Renal cortical epithelial cell (primary cell): Measurements from ENCODE around the gene SGSM2. TPM values are rescaled to one million over a fixed set of nuclear protein-coding genes. Genes with fewer than 3 reads are reported as not detected.
"Not testable (repeated sequence)": the region's sequence is repeated elsewhere in the genome, so short reads cannot be mapped to it uniquely, and the experiment has no call there.

Source experiments
- DNase-seq: peaks from one replicate; pipeline ENCODE4 v3.0.0-alpha.2; 2011; ENCODE audit warnings: low read depth
- total RNA-seq: library from RNA; depleted of rRNA; stranded (reverse); fragments of >200 nt; gene quantifications from 2 replicates; pipeline ENCODE4 v1.2.3, GENCODE V29; 2014

Gene SGSM2, protein sequence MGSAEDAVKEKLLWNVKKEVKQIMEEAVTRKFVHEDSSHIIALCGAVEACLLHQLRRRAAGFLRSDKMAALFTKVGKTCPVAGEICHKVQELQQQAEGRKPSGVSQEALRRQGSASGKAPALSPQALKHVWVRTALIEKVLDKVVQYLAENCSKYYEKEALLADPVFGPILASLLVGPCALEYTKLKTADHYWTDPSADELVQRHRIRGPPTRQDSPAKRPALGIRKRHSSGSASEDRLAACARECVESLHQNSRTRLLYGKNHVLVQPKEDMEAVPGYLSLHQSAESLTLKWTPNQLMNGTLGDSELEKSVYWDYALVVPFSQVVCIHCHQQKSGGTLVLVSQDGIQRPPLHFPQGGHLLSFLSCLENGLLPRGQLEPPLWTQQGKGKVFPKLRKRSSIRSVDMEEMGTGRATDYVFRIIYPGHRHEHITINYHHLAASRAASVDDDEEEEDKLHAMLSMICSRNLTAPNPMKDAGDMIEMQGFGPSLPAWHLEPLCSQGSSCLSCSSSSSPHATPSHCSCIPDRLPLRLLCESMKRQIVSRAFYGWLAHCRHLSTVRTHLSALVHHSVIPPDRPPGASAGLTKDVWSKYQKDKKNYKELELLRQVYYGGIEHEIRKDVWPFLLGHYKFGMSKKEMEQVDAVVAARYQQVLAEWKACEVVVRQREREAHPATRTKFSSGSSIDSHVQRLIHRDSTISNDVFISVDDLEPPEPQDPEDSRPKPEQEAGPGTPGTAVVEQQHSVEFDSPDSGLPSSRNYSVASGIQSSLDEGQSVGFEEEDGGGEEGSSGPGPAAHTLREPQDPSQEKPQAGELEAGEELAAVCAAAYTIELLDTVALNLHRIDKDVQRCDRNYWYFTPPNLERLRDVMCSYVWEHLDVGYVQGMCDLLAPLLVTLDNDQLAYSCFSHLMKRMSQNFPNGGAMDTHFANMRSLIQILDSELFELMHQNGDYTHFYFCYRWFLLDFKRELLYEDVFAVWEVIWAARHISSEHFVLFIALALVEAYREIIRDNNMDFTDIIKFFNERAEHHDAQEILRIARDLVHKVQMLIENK
- total RNA-seq: 24.1 and 55.1 TPM in 2 replicates

DNA sequence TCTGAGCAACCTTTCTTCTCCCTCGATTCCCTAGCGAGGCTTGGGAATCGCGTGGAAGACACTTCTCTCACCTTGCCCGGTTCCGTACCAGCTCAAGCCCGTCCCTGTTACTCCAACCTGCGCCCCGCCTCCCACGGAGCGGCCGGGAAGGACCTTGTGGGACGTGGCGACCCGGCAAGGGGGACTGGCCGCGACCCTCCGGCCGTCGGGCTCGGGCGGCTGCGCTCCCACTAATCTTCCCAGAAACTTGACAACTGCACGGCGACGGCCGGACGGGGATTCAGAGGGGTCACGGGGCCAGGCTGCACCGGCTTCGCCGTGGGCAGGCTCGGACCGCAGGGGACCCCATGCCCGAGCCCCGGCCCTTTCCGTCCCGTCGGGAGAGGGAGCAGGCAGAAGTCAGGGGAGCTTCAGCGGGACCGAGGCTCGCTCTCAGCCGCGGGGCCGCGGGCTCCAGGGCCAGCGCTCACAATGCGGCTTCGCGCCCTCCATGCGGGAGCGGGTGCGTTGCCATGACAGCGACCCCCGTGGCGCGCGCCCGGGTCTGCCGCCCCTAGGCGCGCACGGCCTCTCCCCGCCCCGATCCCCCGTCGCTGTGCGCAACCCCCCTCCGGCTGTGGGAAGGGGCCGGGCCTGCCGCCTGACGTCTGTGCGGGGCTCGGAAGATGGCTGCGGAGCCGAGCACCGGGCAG, at the start of gene SGSM2:
TSS of gene SGSM2 (plus strand) at position 650 of the 692 bp plus-strand sequence. CDS start 188 bp downstream, outside the sequence.
- DNase-seq: no peak

DNA sequence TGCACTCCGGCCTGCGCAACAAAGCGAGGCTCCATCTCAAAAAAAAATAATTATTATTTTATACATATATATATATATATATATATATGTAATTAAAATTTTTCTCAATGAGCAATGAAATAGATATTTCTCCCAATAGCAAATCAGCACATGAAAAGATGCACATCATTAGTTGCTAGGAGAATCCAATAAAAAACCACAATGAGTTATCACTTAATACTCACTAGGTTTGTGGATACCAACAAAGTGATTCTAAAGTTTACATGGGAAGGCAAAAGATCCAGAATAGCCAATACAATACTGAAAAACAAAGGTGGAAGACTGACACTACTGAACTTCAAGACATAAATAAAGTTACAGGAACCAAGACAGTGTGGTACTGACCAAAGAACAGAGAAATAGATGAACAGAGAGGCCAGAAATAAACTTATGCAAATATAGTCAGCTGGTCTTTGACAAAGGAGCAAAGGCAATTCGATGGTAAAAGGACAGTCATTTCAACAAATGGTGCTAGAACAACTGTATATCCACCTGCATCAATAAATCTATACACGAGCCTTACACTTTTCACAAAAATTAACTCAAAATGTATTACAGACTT, 47.3 kb upstream of the SGSM2 start:
- no peak for DNase-seq

DNA sequence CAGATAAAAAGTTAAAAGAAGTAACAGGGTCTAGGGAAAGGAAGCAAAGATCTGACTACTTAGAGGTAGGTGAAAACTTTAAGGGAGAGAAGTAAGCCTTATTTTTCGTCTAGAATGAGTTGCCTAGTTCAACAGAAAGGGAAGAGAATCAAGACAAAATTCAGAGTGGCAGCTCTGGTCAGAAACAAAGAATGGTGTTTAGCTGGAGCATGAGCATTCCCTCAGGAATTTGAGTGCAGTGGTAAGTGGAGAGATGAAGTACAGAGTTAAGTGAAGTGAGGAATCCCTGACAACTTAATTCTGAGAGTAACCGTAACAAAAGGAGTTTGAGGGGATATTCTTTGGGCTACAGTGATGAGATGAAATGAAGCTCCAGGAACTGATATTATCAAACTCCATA, 45.2 kb upstream of the SGSM2 start:
- DNase-seq: peak; percentile 25

DNA sequence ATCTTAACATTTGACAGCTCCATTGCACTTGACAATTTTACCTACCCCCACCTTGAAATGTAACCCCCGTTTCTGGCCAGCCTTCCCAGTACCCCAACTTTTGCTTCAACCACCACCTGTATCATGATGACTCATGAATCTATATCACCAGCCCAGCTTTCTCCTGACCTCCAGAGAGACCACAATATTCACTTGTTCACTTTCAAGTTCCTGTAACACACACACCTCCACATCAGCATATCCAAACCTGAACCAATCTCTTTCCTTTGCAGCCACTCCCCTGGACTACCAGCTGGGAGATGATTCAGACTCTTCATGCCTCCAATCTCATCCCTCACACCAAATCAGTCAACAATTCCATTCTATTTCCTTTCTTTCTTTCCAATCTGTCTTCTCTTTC, 41.7 kb upstream of the SGSM2 start:
- DNase-seq: no peak

DNA sequence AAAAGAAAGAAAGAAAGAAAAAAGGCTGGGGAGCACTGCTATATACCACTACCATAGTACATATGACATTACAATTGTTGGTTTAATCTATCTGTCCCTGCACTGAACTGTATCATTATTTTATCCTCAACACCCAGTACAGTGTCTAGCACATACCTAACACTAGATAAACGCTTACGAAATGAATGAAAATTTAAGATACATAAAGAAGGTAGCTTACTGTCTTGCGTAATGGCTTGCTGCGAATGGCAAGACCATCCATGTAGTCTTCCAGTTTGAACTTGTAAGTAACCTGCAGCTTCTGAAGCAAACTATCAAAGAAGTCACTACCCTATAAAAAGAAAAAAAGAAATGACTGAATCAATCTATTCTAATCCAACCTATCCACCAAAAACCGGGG, 40.3 kb upstream of the SGSM2 start:
- no peak for DNase-seq

DNA sequence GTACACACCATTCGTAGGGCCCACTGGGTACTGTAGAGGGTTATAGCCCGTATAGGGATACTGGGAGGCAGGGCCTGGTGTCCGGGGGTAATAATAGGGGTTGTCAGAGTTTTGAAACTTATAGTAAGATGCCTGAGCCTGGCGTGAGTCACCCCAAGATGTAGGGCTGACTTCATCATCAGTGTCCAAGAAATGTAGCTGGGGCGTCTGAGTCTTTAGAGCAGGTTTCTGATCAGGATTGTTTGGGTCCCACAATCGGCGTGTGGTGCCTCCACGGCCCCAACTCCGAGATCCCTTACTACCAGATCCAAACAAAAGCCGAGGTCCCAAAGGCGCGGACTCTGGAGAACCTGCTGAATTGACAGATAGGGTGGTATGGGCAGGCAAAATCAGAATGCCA, 38.2 kb upstream of the SGSM2 start:
- no peak for DNase-seq

DNA sequence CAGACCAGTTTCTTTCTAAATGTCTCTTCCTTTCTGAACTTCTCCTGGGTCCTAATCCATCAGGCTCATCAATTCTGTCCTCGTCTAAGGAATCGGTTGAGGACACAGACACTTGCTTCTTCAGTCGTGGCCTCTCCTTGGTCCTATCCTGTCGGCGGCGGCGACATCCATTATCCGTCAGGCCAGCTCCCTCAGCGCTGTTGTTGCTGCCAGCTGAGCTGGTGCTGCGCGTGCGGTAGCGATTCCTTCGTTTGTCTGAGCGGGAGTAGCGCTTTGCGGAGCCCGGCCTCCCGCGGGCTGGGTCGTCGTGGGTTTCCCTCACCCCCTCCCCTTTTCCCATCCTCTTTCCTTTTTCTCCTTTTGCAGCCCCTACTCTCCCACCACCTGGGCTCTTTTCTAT, 37.5 kb upstream of the SGSM2 start:
- DNase-seq: no peak

DNA sequence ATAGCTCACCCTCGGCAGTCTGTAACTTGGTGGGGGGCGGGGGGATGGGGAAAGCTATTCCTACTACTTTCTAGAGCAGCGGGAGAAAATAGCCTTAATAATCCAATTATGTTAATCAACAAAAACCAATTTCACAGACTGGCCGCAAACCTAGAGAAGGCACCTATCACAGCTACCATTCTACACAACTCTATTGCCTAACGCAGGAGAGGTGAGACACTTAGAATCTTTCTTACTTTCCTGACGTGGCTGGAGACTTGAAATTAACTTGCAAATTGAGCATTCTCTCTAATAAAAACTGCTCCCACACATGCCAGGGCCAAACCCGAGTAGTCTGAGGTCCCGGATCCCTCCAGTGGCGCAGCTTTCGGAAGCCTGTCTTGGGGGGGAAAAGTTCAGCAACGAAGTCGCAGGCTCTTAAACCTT, 34.5 kb upstream of the SGSM2 start:
- peak; percentile 33 for DNase-seq

DNA sequence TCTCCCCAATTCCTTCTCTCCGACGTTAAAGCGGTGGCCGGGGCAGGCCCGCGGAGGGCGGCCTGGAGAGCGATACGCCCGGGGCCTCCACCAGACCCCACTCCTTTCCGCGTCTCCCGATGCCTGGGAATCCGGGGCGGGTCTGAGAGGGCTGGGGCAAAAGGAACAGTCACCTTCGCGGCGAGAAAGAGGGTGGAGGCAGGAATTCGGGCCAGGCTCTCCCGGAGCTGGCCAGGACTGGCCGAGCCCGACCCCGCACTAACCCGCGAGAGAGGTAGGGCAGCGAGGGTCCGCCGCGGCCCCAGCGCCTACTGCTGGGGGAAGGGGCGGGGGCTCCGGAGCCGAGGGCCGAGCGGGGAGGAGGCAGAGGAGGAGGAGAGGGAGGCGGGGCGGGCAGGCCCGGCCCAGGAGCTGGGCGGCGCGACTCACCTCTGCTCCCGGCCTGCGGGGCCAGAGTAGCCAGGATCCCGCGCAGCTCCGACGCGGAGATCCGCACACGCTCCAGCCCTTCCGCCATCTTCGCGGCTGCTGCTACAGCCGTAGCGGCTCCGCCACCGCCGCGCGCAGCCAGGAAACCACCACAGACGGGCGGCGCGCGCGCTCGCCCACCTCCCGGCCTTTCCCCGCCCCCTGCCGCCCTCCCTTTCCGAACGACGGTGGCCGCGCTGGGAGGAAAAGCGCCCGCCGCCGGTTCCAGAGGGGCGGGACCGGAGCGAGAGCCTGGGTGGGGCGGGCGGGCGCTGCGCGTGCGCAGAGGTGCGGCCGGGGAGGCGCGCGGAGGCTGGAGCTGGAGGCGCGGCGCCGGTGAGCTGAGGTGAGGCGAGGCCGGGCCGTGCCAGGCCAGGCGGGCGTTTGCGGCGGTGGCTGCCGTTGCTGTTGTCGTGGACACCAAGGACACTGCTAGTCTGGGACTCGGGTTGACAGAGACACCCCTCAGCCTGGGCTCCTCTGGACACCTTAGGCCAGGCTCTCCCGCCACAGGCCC, 33.8 kb upstream of the SGSM2 start, which contains the start of the genes SMG6 and SRR:
TSS of gene SMG6 (minus strand) at position 582 of the 985 bp plus-strand sequence. CDS start at position 517, 65 bp downstream.
TSS of gene SRR (plus strand) at position 747 of the 985 bp plus-strand sequence. CDS start 11,611 bp downstream, outside the sequence.
- peak; percentile 44 for DNase-seq

DNA sequence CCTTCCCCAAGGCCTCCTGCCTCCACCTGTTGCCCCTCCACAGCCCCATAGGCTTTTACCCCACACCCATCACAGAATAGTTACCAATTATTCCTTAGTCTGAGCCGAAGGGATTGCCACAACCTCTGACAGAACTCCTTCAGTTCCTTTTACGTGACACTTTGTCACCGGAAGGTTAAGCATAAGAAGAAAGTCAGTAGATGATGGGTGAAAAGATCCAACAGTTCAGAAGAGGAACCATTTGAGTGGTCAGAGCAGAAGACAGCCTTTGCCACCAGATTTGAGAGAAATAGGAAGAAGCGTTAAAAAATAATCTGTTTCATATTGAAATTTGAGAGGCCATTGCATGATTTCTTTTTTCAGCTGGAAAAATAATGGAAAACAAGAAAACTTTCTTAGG, 32.4 kb upstream of the SGSM2 start:
- DNase-seq: no peak

DNA sequence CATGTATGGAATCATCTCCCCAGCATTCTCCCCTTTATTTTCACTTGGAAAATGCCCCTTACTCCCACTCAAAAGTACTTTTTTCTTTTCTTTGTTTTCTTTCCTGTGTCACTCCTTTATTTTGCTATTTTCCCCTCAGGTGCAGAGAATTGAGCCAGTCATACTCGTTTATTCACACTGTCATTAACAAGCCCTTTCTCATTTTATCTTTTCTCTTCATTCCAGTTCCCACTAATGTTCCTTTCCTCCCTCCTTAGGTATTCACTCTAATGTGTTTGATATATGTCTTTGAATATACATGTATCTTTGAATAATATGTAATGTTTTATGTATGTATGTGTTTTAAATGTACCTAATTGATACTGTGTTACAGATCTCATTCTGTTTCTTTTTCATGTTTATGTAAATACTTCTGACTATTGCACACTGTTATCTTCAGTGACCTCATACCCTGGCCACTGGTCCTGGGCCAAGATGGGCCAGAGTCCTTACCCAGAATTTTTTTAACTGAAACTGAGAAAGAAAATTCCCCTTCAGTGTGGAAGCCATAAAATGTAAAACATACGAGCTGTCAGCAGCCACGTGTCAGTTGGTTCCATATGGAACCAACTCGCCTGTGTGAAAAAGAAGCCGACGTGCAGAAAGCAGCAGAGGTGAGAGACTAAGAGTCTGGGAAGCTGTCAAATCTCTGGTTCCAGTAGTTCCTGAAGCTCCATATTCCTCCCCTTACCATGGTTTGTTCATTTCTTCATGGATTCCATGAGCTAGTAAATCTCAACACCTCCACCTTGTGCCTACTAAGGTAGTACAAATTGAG, 27.8 kb upstream of the SGSM2 start:
- no peak for DNase-seq

DNA sequence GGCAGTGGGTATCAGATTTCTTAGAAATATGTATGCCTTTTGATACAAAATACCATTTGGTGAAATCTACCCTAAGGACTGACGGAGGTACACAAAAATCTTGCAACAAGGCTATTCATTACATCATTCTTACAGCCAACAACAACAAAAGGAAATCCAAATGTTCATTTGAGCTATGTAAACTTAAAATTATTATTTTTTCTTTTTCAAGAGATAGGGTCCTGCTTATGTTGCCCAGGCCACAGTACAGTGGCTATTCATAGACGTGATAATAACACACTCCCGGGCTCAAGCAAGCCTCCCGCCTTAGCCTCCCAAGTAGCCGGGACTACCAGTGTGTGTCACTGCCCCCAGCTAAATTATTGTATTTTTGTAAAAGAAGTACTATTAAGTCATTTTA, 24.6 kb upstream of the SGSM2 start:
- DNase-seq: no peak

DNA sequence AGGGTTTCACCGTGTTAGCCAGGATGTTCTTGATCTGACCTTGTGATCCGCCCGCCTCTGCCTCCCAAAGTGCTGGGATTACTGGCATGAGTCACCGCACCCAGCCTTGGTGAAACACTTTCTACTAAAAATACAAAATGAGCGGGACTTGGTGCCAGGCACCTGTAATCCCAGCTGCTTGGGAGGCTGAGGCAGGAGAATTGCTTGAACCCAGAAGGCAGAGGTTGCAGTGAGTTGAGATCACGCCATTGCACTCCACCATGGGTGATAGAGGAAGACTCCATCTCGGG, 20.4 kb upstream of the SGSM2 start:
- DNase-seq: not testable (repeated sequence)

DNA sequence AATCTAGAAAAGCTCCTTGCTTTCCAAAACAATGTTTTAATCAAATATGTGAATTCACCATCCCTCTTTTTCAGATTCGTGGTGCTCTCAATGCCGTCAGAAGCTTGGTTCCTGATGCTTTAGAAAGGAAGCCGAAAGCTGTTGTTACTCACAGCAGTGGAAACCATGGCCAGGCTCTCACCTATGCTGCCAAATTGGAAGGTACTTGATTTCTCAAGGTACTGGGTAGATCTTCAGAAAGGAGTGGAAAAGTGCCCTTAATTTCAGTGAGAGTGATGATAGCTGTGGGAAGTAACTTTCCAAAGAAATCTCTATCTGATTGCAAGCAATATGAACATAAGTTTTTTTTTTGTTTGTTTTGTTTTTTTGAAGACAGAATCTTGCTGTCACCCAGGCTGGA, 19.5 kb upstream of the SGSM2 start:
- DNase-seq: no peak

DNA sequence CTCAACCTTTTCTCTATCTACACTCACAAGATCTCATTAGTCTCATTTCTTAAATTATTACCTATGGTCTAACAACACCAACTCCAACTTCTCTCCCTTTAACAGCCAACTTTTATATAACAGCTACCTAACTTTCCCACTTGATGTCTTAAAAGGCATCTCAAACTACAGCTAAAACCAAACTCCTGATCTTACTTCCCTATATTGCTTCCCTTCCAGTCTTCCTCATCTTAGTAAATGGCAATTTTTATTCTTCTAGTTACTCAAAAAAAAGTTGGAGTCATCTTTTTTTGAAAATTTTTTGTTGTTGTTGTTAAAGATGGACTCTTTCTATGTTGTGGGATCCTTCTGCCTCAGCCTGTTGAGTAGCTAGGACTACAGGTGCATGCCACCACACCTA, 18.2 kb upstream of the SGSM2 start:
- DNase-seq: no peak

DNA sequence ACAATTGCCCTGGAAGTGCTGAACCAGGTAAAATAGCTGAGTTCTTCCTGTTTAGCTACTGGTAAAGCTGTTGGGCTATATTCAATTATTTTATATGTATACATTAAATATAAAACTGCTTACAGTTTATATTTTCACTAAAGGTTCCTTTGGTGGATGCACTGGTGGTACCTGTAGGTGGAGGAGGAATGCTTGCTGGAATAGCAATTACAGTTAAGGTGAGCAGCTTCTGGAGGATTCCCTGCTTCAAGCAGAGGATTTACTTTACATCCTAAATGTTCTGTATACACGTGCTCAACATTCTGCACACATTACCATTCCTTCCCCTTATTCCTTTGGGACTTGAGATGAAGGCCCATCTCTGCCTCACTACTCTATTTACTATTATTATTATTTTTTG, 15.9 kb upstream of the SGSM2 start:
- DNase-seq: no peak

DNA sequence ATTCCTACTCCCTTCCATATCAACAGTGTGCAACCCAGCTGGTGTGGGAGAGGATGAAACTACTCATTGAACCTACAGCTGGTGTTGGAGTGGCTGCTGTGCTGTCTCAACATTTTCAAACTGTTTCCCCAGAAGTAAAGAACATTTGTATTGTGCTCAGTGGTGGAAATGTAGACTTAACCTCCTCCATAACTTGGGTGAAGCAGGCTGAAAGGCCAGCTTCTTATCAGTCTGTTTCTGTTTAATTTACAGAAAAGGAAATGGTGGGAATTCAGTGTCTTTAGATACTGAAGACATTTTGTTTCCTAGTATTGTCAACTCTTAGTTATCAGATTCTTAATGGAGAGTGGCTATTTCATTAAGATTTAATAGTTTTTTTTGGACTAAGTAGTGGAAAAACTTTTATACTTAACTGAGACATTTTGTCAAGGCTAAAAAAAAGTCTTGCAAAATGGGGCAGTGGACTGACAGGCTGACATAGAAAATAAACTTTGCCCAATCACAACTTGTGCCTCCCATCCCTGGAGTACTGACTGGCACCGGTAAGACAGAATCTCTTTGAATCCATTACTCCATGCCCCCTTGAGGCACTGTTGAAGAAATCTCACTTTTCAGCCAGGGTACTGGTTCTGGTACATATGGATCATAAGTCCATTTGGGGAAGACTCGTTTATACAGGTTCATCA, 13.5 kb upstream of the SGSM2 start:
- no peak for DNase-seq

DNA sequence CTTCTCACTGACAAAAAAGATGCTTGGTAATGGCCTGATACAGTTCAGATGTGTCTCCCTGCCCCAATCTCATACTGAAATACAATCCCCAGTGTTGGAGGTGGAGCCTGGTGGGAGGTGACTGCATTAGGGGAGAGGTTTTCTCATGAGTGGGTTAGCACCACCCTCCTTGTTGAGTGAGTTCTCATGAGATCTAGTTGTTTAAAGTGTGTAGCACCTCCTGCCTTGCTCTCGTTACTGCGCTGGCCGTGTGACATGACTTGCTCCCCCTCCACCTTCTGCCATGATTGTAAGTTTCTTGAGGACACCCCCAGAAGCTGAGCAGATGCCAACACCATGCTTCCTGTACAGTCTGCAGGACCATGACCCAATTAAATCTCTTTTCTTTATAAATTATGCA, 6.0 kb upstream of the SGSM2 start:
- no peak for DNase-seq

DNA sequence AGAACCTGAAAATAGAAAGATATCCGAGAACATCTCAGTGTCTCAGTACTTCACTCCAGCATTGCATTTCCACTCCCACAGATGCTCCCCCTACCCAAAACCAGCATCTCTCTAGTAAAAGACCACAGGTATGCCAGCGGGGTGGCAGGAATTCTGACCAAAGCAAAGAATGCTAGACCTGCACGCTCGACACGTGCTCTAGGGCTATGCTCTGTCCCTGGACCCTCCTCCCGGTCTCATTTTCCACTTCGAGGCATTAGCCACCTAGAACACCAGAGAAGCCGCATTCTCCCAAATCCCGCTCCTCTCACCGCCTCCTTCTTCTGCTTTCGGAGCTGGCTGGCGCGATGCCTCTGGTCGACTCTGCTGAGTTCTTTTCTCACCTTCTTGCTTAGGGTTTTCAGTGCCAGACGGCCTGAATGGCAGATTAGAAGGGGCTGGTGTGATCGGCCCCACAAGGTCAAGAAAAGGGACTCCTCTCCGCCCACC, 1.5 kb upstream of the SGSM2 start:
- DNase-seq: peak; percentile 24
